K562 (cell line): Measurements from ENCODE around the gene CHCHD6.

ENCODE experiments used
- CGGBP1 ChIP-seq: fragments of 250-450 bp; sonication (Bioruptor Pico); IDR thresholded peaks from 2 replicates; pipeline ENCODE4 v1.9.0; 2021; ENCODE audit warnings: mild to moderate bottlenecking
- E2F1 ChIP-seq: sonication (generic); formaldehyde crosslinking; IDR thresholded peaks from 2 replicates; pipeline ENCODE4 v1.8.1; 2023; ENCODE audit warnings: mild to moderate bottlenecking, missing genetic modification reagents, moderate library complexity
- HDAC1 ChIP-seq, 2 experiments: fragments of 450-650 bp; IDR thresholded peaks; 2 replicates each; pipeline ENCODE4 v1.6.1; 2016 to 2017; ENCODE audit warnings: inconsistent platforms in 1 of 2, mild to moderate bottlenecking in 1 of 2, moderate library complexity in 1 of 2
- MYNN ChIP-seq, 2 experiments: sonication (generic); formaldehyde crosslinking in 1 of 2; IDR thresholded peaks; 2 replicates each; pipeline versions ENCODE4 v1.5.0 to v1.6.1; 2016 to 2020; ENCODE audit warnings: antibody characterized with exemption in 1 of 2, missing genetic modification reagents in 1 of 2
- PHF21A ChIP-seq: fragments of 450-650 bp; IDR thresholded peaks from 2 replicates; pipeline ENCODE4 v1.6.1; 2017; ENCODE audit warnings: low read depth, borderline replicate concordance

- no peak for TF ChIP-seq CGGBP1 (CRISPR knock-in tag)
- TF ChIP-seq E2F1 (CRISPR knock-in tag): no peak
- no peak for TF ChIP-seq MYNN (IDR thresholded peaks at IDR 0.05)
- no peak for TF ChIP-seq MYNN (CRISPR knock-in tag; IDR thresholded peaks at IDR 0.05)
- TF ChIP-seq HDAC1 (IDR thresholded peaks at IDR 0.05): no peak
- TF ChIP-seq PHF21A: no peak
These were observed 284.5 kb downstream of the CHCHD6 start for GRCh38 chr3:126988451-126989021.
